NCI-H524 treated with DMSO at 0.1 percent for 48 hours (cell line): ENCODE results near the gene HIGD1C.
"Not testable (repeated sequence)": the region's sequence is repeated elsewhere in the genome, so short reads cannot be mapped to it uniquely, and the experiment has no call there.

ENCODE experiments used
- DNase-seq: peaks from one replicate; lab custom pipeline; 2025; lab: John Stamatoyannopoulos, UW

The HIGD1C gene

DNA sequence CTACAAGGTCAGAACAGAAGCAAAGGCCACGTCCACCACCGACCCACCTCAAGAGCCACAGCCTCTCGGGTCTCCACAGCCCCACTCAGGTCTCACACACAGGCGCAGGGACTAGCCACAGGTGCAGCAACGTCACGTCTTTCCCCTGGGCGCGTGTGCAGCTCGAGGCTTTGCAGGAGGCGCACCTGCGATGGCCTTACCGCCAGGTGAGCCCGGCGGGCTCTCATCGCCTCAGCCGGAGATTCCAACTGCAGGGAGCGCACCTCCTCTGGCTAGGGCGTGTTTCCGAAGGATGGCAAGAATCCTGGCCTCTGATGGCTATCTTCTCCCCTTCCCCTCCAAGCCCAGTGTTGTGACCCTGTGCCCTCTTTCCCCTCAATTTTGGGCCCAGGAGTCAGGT, at the start of gene HIGD1C:
Gene HIGD1C, plus strand, starts transcription at position 35 of the 400 bp plus-strand sequence. CDS start 1,455 bp downstream, outside the sequence.
- DNase-seq = no peak

DNA sequence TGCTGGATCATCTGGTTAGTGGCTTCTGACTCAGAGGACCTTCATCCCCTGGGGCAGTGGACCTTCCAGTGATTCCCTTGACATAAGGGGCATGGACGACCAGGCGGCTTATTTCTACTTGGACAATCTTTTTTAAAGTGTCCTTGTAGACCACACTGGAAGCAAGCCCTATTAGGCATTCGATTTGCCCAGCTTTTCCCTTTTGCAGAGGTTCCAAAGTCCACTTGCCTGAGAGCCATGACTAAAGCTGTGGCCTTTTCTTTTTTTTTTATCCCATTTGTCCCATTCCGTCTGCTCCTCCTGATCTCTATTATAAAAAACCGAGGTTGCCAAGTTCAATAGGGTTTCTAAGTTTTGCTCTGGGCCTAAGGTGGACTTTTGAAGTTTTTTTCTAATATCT, 43.9 kb upstream of the HIGD1C start:
- not testable (repeated sequence) for DNase-seq

DNA sequence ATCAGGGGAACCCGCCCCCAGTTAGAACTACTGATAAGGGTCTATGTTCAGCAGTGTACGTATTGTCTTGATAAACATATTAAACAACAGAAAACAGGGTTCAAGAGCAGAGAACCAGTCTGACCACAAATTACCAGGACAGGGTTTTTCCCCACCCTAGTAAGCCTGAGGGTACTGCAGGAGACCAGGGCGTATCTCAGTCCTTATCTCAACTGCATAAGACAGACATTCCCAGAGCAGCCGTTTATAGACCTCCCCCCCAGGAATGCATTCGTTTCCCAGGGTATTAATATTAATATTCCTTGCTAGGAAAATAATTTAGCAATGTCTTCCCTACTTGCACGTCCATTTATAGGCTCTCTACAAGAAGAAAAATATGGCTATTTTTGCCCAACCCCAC, 40.0 kb upstream of the HIGD1C start:
- DNase-seq = not testable (repeated sequence)

DNA sequence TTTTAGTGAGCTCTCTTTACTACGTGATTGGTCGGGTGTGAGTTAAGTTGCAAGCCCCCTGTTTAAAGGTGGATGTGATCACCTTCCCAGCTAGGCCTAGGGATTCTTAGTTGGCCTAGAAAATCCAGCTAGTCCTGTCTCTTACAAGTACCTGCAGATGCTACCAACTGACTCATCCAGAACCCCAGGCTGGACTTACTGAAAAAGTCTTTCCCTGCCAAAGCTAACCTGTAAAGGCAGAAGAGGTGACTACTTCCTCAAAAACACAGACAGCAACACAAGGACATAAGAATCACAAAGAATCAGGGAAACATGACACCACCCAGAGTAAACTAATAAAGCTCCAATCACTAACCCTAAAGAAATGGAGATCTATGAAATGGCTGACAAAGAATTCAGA, 39.1 kb upstream of the HIGD1C start:
- no peak for DNase-seq

DNA sequence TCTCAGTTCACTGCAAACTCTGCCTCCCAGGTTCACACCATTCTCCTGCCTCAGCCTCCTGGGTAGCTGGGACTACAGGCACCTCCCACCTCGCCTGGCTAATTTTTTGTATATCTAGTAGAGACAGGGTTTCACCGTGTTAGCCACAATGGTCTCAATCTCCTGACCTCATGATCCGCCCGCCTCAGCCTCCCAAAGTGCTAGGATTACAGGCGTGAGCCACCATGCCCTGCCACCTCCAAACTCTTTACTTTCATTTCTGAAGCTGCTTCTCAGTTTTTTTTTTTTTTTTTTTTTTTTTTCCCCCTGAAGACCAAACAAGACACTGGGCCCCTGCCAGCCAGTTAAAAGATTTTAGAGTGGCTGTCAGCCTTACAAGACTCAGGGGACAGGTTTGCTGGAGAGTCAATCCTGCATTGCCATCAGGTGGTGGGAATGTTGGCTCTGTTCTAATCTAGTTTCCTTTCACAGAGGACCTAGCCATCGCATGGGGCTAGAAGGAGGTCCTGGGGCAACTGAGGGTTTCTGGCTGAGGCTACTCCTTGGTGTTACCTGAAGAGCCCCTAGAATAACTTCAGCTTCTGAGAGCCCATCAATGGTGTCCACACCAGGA, 37.4 kb upstream of the HIGD1C start:
- no peak for DNase-seq

DNA sequence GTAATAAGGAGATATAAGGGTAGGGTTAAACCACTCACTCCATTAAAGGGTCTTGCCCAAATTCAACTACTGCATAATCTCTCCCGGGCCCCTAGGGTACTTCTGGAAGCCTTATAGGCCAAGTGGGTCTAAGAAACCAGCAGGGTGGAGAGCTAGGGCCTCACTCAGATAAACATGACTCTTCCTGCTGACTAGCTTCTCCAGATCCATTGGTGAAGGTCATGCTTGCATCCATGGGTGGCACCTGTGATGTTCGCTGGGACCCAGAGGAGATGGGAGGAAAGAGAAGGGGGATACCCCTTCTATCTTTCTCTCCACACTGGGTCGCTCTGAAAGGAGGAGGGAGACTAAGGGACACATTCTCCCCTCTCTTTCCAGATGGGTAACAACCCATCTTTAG, 36.1 kb upstream of the HIGD1C start:
- DNase-seq = no peak

DNA sequence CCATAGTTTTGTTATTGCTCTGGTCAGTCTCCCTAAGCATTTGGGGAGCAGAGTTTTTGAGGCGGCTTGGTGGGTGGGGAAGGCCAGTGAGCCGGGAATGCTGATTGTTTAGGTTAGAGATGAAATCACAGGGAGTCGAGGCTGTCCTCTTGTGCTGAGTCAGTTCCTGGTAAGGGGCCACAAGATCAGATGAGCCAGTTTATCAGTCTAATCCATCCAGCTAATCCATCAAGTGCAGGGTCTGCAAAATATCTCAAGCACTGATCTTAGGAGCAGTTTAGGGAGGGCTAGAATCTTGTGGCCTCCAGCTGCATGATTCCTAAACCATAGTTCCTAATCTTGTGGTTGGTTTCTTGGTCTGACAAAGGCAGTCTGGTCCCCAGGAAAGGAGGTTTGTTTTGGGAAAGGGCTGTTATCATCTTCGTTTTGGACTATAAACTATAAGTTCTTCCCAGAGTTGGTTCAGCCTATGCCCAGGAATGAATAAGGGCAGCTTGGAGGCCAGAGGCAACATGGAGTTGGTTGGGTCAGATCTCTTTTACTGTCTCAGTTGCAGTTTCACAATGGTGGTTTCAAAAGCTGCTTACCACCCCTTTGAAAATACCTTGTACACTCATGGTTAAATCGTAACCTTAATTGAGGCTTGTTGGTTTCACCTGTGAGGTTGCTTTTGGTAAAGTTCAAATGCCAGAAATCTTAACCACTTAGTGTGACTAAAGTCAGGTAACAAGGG, 33.6 kb upstream of the HIGD1C start:
- DNase-seq = no peak

DNA sequence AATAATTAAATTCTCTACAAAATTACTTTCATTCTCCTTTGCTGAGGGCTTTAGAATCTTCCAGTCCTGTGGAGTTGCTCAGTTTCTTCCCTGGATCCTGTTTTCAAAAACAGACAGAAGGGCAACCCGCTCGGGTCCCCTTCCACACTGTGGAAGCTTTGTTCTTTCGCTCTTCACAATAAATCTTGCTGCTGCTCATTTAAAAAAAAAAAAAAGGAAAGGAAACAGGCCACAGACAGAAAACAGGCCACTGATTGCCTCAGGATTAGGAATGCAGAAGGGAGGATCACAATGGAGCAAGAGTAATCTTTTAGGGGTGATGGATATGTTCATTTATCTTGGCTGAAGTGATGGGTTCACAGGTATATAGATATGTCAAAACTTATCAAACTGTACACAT, 29.5 kb upstream of the HIGD1C start:
- DNase-seq = no peak

DNA sequence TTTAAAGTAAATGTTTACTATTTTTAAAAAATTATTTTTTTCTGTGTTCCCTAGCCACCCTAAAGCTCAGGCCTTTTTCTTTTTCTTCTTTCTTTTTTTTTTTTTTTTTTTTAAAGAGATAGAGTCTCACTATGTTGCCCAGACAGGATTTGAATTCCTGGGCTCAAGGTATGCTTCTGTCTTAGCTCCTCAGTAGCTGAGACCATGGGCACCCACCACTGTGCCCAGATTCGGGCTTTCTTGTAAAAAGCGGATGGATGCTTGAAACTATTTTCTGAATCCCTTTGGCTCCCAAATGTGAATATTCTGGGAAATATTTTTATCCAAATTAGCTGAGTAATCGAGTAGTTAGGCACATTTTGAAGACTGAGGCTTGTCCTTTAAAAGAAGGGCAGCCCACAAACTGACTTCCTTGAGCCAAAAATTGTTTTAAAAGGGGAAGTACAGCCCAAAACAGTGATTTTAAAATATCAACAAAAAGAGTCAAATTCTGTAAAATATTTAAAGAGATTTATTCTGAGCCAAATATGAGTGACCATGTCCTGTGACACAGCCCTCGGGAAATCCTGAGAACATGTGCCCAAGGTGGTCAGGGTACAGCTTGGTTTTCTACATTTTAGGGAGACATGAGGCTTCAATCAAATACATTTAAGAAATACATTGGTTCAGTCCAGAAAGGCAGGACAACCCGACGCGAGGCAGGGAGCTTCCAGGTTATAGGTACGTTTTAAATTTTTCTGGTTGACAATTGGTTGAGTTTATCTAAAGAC, 28.8 kb upstream of the HIGD1C start:
- DNase-seq = no peak

DNA sequence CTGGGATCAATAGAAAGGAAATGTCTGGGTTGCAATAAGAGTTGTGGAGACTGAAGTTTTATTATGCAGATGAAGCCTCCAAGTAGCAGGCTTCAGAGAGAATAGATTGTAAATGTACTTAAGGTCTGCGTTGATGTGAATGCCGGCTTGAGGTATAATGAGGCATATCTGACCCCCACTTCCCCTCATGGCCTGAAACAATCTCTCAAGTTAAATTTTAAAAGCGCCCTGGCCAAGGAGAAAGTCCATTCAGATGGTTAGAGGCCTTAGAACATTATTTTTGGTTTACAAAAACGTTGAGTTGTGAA, 28.3 kb upstream of the HIGD1C start:
- DNase-seq = no peak

DNA sequence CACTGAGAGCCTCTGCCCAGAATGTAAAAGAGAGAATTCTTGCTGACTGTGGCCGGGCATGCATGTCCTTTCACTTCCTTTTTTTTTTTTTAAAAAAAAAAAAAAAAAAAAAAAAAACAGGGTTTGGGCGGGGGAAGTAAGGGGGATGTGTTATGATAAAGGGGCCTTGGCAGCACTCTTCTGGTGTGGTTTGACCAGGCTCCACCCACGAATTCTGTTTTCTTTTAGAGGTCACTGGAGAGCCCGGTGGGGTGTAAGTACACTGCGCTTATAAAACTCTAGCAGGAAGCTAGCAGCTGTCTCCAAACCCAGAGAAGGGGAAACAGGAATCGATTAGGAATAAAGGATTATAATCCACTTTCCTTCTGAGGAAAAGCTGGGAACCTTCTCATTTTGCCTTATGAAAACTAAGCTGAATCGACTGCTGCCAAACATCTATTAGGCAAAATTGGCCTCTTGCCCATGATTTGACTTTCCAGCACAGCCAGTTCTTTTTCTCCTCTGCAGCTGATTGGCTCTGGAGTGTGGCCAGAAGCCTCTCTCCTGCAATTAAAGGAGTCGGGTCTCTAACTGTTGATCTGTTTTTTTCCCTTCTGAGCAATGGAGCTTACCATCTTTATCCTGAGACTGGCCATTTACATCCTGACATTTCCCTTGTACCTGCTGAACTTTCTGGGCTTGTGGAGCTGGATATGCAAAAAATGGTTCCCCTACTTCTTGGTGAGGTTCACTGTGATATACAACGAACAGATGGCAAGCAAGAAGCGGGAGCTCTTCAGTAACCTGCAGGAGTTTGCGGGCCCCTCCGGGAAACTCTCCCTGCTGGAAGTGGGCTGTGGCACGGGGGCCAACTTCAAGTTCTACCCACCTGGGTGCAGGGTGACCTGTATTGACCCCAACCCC, 27.7 kb upstream of the HIGD1C start:
- peak; percentile 76 for DNase-seq

DNA sequence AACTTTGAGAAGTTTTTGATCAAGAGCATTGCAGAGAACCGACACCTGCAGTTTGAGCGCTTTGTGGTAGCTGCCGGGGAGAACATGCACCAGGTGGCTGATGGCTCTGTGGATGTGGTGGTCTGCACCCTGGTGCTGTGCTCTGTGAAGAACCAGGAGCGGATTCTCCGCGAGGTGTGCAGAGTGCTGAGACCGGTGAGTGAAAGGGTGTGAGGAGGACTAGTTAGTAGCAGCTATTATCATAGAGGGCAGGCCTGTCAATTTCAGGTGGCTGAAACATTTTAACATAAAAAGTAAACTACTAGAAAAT, 27.0 kb upstream of the HIGD1C start:
- no peak for DNase-seq

DNA sequence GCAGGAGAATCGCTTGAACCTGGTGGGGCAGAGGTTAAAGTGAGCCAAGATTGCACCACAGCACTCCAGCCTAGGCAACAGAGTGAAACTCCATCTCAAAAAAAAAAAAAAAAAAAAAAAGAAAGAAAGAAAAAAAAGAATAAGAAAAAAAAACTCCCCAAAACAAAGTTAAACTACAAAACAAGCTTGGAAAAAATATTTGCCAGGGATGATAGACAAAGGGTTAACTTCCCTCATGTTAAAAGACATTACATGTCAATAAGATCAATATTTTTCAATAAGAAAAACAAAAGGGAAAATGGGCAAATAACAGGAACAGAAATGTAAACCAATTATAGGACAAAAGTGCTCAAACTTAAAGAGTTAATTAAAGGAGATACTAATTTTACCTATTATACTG, 26.4 kb upstream of the HIGD1C start:
- DNase-seq = no peak

DNA sequence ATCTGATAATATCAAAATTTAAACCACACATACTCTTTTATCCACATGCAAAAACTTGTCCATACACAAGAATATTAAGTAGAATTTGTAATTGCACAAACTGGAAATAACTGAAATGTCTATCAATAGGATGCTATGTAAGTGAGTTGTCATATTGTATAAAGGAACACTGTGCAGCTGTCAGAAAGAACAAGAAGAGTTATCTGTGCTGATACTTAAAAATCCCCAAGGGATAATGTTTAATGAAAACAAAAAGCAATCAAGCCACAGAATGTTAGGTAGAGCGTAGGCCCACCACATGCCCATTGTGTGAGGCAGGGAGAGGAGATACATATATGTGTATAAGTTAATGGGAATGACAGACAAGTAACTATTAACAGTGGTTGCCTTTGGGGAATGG, 25.9 kb upstream of the HIGD1C start:
- no peak for DNase-seq

DNA sequence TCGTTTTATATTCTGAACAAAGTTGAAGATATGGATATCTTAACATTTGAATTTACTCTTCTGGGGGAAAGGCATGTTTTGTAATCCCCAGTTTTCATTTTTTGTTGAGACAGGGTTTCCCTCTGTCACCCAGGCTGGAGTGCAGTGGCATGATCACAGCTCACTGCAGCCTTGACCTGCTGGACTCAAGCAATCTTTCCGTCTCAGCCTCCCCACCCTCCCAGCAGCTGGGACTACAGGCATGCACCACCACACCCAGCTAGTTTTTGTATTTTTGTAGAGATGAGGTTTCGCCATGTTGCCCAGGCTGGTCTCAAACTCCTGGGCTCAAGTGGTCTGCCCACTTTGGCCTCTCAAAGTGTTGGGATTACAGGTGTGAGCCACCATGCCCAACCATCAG, 25.4 kb upstream of the HIGD1C start:
- not testable (repeated sequence) for DNase-seq

DNA sequence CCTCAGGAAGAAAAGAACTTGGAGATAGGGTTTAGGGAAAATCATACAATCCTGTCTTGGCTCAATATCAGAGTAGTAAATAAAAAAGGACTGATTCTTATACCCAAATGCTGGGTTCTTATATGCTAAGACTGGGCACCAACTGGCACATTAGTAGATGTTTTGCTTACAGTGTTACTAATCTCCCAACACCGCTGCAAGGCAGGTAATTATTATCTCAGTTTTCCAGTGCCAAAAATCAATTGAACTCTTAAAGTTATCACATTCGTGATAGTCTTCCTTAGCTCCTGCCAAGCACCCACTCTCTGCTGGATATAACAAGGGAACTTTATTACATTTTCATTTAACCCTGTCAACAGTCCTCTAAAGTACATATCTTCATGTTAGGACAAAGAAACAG, 25.0 kb upstream of the HIGD1C start:
- no peak for DNase-seq

DNA sequence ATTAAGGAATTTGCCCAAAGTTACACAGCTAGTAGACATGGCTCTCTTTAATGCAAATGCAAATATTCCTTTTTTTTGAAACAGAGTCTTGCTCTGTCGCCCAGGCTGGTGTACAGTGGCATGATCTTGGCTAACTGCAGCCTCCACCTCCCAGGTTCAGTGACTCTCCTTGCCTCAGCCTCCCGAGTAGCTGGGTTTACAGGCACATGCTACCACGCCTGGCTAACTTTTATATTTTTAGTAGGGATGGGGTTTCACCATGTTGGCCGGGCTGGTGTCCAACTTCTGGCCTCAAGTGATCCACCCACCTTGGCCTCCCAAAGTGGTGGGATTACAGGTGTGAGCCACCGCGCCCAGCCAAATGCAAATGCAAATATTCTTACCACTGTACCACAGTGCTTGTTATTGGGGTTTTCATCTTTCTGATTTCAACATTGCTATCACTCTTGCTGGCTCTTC, 24.5 kb upstream of the HIGD1C start:
- DNase-seq = no peak

DNA sequence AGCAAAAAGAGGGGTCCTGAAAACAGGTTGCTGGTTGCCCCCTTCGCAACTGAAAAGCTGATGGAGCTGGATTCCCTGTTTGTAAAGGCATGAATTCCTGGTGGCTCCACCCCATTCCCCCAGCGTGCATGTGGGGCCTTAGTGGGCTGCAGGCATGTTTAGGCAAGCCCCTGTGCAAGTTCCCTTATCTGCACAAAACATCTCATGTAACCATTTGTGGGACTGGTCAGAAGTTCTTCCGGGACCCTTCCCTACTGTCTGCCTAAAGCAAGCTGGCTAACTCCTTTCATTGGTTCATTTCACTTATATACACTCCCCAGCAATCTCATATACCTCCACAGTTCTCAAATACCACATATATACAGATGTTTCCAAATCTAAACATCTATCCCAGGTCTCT, 24.0 kb upstream of the HIGD1C start:
- no peak for DNase-seq

DNA sequence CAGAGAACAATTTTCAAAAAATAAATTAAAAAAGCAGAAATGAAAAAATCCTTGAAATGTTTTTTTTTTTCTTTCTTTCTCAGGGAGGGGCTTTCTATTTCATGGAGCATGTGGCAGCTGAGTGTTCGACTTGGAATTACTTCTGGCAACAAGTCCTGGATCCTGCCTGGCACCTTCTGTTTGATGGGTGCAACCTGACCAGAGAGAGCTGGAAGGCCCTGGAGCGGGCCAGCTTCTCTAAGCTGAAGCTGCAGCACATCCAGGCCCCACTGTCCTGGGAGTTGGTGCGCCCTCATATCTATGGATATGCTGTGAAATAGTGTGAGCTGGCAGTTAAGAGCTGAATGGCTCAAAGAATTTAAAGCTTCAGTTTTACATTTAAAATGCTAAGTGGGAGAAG, 22.5 kb upstream of the HIGD1C start:
- no peak for DNase-seq

DNA sequence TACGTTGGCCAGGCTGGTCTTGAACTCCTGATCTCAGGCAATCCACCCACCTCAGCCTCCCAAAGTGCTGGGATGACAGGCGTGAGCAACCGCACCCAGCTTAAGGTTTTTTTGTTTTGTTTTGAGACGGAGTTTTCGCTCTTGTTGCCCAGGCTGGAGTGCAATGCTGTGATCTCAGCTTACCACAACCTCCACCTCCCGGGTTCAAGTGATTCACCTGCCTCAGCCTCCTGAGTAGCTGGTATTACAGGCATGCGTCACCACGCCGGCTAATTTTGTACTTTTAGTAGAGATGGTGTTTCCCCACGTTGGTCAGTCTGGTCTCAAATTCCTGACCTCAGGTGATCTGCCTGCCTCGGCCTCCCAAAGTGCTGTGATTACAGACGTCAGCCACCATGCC, 21.9 kb upstream of the HIGD1C start:
- DNase-seq = not testable (repeated sequence)

DNA sequence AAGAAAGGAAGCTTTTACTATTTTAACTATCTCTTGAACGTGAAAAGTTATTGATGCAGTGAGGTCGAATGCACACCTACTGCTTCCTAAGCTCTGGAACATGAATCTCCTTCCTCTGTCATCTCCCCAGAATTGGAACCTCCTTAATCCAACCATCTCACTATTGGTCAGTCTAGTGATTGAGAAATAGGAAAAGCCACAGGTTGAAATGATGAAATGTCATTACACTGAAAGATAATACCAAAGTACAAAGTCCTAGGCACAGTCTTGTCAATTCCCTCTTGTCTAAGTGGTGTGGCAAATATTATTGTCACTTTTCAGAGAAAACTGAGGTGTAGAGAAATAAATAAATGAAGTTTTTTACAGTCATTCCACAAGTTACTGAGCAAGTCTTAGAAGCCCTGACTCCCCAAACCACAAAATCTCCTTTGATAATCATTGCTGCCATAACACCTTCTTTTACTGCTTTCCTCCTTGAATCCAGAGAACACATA, 19.5 kb upstream of the HIGD1C start:
- DNase-seq = no peak

DNA sequence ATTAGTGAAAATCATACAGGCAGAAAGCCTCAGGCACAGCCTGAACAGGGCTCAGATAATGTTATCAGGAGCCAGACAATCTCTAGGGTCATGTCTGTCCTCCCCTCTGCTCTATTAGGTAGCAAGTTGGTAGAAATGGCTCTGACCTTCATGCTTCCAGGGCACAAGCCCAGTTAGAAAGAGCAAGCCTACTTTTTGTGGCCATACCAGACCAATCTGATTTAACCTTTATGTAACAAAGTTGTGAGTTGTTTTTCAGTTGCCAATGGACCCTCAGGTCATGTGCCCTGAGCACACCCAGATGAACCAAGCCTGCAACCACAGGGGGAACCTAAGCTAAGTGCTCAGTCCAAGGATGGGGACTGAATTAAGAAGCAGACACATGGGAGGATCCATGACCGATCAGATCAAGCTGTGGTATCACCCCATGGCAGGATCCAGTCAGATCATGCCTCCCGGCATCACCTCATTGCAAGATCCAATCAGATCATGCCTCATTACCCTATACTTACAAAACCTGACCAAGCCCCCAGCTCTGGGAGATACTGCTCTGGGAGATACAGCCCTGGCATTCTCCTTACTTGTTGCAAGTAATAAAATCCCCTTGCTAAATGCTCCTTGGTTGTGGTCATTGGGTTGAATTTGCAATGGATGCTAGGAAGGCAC, 18.8 kb upstream of the HIGD1C start:
- no peak for DNase-seq
